Measurements from ENCODE around the gene ECE2. TPM values are rescaled to one million over a fixed set of nuclear protein-coding genes. Genes with fewer than 3 reads are reported as not detected.
"Not testable (repeated sequence)": the region's sequence is repeated elsewhere in the genome, so short reads cannot be mapped to it uniquely, and the experiment has no call there.

Gene ECE2
- total and polyA plus RNA-seq, 8 donors = not detected

DNA sequence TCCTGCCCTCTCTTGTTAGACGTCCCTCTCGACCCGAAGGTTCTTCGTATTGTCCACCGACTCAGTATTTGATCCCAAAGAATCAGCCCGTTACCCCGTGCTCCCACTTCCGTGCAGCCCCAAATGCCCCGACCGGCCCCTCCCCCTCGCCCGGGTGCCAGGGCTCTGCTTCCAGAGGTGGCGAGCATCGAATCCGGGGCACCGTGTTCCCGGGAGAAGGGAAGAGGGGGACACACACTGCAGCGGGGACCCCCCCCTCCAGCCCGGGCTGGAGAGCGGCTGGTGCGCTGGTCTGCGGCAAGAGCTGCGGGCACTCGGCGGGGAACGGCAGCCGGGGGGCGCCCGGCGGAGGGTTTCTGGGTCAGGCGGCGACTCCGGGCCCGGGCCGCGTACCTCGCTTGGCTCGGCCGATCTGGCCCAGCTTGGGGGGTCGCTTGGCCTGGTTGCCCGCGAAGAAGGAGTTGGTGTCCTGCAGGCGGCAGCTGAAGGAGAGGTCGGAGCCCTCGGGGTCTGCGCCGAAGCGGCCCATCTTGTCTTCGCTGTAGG is 15.0 kb upstream of the ECE2 start:
- Histone ChIP-seq H3K27ac (no peak overlapping the region), H3K36me3 (peaks cover 0 to 15% of the 10 kb centered on the region in 2 donors), H3K4me3 (peak overlapping the region; percentile 27 to 47), H3K27me3 (peaks cover 22 to 77% of the 10 kb centered on the region in 2 donors), H3K4me1 (peaks cover 16 to 31% of the 10 kb centered on the region in 2 donors), H3K9me3 (no peaks in the 10 kb centered on the region)
- no peak for DNase-seq
- intact Hi-C loops (cut with DNase I) = no loop called here
- ATAC-seq = no peak
- TF ChIP-seq, protein P1, sequence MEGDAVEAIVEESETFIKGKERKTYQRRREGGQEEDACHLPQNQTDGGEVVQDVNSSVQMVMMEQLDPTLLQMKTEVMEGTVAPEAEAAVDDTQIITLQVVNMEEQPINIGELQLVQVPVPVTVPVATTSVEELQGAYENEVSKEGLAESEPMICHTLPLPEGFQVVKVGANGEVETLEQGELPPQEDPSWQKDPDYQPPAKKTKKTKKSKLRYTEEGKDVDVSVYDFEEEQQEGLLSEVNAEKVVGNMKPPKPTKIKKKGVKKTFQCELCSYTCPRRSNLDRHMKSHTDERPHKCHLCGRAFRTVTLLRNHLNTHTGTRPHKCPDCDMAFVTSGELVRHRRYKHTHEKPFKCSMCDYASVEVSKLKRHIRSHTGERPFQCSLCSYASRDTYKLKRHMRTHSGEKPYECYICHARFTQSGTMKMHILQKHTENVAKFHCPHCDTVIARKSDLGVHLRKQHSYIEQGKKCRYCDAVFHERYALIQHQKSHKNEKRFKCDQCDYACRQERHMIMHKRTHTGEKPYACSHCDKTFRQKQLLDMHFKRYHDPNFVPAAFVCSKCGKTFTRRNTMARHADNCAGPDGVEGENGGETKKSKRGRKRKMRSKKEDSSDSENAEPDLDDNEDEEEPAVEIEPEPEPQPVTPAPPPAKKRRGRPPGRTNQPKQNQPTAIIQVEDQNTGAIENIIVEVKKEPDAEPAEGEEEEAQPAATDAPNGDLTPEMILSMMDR (IDR thresholded peaks at IDR 0.05) = no peak

DNA sequence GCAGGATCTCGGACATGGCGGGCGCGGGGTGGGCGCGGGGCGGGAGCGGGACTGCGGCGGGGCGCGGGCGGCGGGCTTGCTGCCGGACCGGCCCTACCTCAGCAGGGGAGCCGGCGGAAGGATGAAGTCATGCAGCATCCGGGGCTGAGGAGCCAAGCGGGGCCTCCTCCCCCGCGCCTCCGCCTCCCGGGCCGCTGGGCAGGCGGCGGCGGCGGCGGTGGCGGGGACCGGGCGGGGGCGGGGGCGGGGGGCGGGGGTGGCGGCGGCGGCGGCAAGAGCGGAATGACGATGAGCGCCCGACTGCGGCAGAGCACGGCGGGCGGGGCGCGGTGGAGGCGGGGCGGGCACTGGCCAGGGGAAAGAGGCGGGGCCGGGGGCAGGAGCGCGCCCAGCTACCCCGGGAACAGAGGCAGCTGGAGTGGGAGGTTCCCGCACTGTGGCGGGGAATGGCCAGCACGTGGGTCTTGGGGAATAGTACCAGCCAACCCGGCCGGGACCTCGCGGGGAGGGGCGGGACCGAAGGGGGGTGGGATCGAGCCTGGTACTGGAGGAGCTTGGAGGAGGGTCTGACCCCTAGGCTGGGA is 14.5 kb upstream of the ECE2 start, which contains the start of gene CAMK2N2:
CAMK2N2 (minus strand) TSS at position 284 of the 584 bp plus-strand sequence; CDS start at position 16, 268 bp downstream.
- ATAC-seq (peak; percentile 83), DNase-seq (peak in 2 of 4 donors; percentile 60 to 88)
- H3K9me3 ChIP-seq = no peaks in the 10 kb centered on the region
- peaks cover 16 to 31% of the 10 kb centered on the region in 2 donors for H3K4me1 ChIP-seq
- H3K27ac ChIP-seq = no peak within 1 kb of the TSS
- TF ChIP-seq, protein P1 (IDR thresholded peaks at IDR 0.05) = no peak
- peaks cover 22 to 83% of the 10 kb centered on the region in 2 donors for H3K27me3 ChIP-seq
- intact Hi-C loops (cut with DNase I) = no loop called here
- H3K36me3 ChIP-seq = peaks cover 0 to 15% of the 10 kb centered on the region in 2 donors
- H3K4me3 ChIP-seq = peak within 1 kb of the TSS; percentile 33 to 47

DNA sequence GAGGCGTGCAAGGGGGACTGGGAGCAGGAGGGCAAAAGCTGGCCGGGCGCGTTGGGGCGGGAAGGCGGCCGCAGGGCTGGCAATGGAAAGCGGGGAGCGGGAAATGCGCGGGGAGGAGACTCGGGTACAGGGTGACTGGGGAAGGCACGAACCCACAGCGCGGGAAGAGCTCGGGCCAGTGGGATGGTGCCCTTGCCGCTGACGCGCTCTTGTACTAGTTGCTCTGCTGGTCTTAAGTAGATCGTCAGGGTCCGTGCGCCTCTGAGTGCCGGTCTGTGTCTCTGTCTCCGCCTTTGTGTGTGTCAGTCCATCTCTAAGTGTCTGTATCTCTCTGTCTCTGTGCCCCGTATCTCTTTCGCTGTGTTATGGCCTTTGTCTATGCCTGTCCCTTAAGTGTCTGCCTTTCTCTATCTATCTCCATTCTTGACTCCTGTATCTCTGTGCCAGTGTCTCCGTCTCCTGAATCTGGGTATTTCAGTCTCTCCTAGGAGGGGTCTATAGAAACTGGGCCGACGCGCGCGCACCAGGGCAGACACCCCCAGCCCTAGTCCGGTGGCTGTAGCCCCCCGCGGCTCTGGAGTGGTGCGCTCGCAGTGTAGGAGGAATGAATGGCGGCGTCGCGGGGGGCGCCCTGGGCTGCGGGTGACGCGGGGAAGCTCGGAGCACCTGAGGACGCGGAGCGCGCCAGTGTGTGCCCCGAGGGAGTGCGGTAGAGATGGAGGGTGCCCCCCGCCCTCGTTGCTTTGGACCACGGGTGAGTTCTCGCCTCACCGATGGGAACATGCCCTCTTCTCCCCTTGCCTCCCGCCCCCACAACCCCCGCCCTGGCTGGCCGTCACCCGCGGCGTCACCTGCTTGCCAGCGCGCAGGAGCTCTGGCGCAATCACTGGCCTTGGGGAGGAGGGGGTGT is 13.7 kb upstream of the ECE2 start:
- TF ChIP-seq, protein P1 (IDR thresholded peaks at IDR 0.05) = no peak
- peak overlapping the region; percentile 33 to 47 for H3K4me3 ChIP-seq
- intact Hi-C loops (cut with DNase I) = no loop called here
- no peak overlapping the region for H3K27ac ChIP-seq
- no peak for DNase-seq
- H3K27me3 ChIP-seq = peaks cover 22 to 88% of the 10 kb centered on the region in 2 donors
- H3K4me1 ChIP-seq = peaks cover 16 to 31% of the 10 kb centered on the region in 2 donors
- peak; percentile 14 for ATAC-seq
- peaks cover 0 to 15% of the 10 kb centered on the region in 2 donors for H3K36me3 ChIP-seq
- H3K9me3 ChIP-seq = no peaks in the 10 kb centered on the region

DNA sequence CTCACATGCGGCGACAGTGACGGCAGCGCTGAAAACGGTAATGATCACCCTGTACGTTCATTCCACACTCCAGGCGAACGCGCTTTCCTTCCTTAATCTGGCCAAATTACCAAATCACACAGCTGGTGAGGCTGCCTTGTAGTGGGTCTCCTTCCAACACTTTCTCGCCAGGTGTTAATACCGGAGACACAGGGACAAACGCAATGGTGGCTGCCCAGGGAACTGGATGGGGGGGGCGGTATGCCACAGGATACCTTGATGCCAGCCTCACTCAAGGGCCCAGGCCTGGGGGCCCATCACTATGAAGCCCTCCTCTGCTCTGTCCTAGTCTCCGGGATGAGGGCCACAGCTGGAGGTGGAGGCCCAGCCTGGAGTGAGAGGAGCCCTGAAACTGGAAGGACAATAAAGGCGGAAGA is 13.1 kb upstream of the ECE2 start:
- H3K27ac ChIP-seq = no peak overlapping the region
- peaks cover 16 to 31% of the 10 kb centered on the region in 2 donors for H3K4me1 ChIP-seq
- ATAC-seq (no peak), DNase-seq (no peak)
- peaks cover 0 to 13% of the 10 kb centered on the region in 2 donors for H3K36me3 ChIP-seq
- H3K27me3 ChIP-seq = peaks cover 22 to 88% of the 10 kb centered on the region in 2 donors
- TF ChIP-seq, protein P1 (IDR thresholded peaks at IDR 0.05) = no peak
- intact Hi-C loops (cut with DNase I) = no loop called here
- H3K4me3 ChIP-seq = no peak overlapping the region
- no peaks in the 10 kb centered on the region for H3K9me3 ChIP-seq

DNA sequence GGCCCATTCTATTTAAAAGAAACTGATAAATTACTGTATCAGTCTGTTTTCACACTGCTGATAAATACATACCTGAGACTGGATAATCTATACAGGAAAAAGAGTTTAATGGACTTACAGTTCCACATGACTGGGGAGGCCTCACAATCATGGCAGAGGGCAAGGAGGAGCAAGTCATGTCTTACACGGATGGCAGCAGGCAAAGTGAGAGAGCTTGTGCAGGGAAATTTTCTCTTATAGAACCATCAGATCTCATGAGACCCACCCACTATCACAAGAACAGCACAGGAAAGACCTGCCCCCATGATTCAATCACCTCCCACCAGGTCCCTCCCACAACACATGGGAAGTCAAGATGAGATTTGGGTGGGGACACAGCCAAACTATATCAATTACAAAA is 8.6 kb upstream of the ECE2 start:
- H3K9me3 ChIP-seq; H3K27ac ChIP-seq; H3K4me3 ChIP-seq; H3K4me1 ChIP-seq; intact Hi-C loops (cut with DNase I); DNase-seq; ATAC-seq; H3K36me3 ChIP-seq: not testable (repeated sequence)
- H3K27me3 ChIP-seq = peaks cover 6 to 74% of the 10 kb centered on the region in 2 donors

All from left lung (tissue), 10 donors.